Parathyroid adenoma (tissue), 2 donors: Measurements from ENCODE around the gene PLS1.
"Not testable (repeated sequence)": the region's sequence is repeated elsewhere in the genome, so short reads cannot be mapped to it uniquely, and the experiment has no call there.

ENCODE experiments used
- H2AFZ ChIP-seq: fragments of 300-600 bp; sonication (generic); one replicate; pipeline ENCODE4 v1.7.0; 2017; ENCODE audit warnings: antibody characterized with exemption, mild to moderate bottlenecking
- H3K27ac ChIP-seq: fragments of 300-600 bp; sonication (generic); one replicate; pipeline ENCODE4 v1.7.0; 2017
- H3K27me3 ChIP-seq: fragments of 300-600 bp; sonication (generic); one replicate; pipeline ENCODE4 v1.7.0; 2017; ENCODE audit warnings: low read length; ENCODE audit not compliant: control insufficient read depth, insufficient read depth
- H3K36me3 ChIP-seq: fragments of 300-600 bp; sonication (generic); one replicate; pipeline ENCODE4 v1.7.0; 2017; ENCODE audit warnings: low read length; ENCODE audit not compliant: control insufficient read depth, insufficient read depth
- H3K4me1 ChIP-seq: fragments of 300-600 bp; sonication (generic); one replicate; pipeline ENCODE4 v1.7.0; 2017; ENCODE audit warnings: control low read depth
- H3K4me2 ChIP-seq: fragments of 300-600 bp; sonication (generic); one replicate; pipeline ENCODE4 v1.7.0; 2017; ENCODE audit warnings: low read length
- H3K4me3 ChIP-seq: fragments of 300-600 bp; sonication (generic); one replicate; pipeline ENCODE4 v1.7.0; 2017; ENCODE audit warnings: low read depth, low read length
- H3K79me2 ChIP-seq: fragments of 300-600 bp; sonication (generic); one replicate; pipeline ENCODE4 v1.7.0; 2017; ENCODE audit warnings: control low read depth
- H3K9ac ChIP-seq: fragments of 300-600 bp; sonication (generic); one replicate; pipeline ENCODE4 v1.7.0; 2017; ENCODE audit warnings: mild to moderate bottlenecking
- H3K9me3 ChIP-seq: fragments of 300-600 bp; sonication (generic); one replicate; pipeline ENCODE4 v1.7.0; 2017; ENCODE audit warnings: low read length; ENCODE audit not compliant: control insufficient read depth
- CTCF ChIP-seq: fragments of 300-600 bp; sonication (generic); IDR thresholded peaks from one replicate; pipeline ENCODE4 v1.7.0; 2017; ENCODE audit warnings: antibody characterized with exemption, mild to moderate bottlenecking
- donor health status: primary hyperparathyroidism.

Gene PLS1, protein sequence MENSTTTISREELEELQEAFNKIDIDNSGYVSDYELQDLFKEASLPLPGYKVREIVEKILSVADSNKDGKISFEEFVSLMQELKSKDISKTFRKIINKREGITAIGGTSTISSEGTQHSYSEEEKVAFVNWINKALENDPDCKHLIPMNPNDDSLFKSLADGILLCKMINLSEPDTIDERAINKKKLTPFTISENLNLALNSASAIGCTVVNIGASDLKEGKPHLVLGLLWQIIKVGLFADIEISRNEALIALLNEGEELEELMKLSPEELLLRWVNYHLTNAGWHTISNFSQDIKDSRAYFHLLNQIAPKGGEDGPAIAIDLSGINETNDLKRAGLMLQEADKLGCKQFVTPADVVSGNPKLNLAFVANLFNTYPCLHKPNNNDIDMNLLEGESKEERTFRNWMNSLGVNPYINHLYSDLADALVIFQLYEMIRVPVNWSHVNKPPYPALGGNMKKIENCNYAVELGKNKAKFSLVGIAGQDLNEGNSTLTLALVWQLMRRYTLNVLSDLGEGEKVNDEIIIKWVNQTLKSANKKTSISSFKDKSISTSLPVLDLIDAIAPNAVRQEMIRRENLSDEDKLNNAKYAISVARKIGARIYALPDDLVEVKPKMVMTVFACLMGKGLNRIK

DNA sequence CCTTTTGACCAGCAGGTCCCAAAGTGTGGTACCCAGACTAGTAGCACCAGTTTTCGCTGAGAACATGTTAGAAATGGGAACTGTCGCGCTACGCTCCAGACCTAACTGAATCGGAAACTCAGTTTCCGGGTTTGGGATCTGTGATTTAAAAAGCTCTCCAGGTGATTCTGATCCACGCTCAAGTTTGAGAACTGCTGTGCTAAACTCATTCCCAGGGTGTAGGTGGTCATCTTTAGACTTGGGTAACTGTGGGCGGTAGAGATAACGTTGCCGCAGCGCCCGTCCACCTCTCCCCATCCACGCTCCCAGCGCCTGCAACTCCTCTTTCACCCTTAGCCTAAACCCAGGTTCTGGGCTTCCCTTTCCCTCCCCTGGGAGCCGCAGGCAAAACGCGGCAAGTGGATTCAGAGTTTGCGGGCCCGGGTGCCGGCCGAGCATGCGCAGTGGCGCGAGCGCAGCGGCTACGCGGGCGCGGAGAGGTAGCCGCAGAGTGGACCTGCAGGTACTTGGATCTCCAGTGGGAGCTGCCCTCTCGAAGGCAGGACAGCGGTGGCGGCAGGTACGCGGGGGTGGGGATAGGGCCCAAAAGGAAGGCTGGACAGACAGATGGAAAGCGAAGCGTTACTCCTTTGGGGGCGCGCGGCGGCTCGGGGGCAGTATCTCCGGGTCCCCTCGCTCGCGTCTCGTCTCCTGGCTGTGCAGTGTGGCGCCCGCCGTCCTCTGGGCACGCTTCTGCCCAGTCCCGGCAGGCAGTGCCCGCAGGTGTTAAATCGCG lies at the start of gene PLS1:
PLS1 (plus strand) TSS at position 443 of the 775 bp plus-strand sequence. CDS start 67,845 bp downstream, outside the sequence.
- Histone ChIP-seq H3K9me3 (no peaks in the 10 kb centered on the region), H3K4me1 (no peaks in the 10 kb centered on the region), H3K9ac (peak within 1 kb of the TSS; percentile 20), H3K4me3 (peak within 1 kb of the TSS; percentile 58), H3K79me2 (peaks cover 2% of the 10 kb centered on the region), H3K27ac (peak within 1 kb of the TSS; percentile 58), H2AFZ (peak within 1 kb of the TSS; percentile 86), H3K36me3 (no peaks in the 10 kb centered on the region), H3K4me2 (peak within 1 kb of the TSS; percentile 64), H3K27me3 (no peaks in the 10 kb centered on the region)
- TF ChIP-seq CTCF: no peak

DNA sequence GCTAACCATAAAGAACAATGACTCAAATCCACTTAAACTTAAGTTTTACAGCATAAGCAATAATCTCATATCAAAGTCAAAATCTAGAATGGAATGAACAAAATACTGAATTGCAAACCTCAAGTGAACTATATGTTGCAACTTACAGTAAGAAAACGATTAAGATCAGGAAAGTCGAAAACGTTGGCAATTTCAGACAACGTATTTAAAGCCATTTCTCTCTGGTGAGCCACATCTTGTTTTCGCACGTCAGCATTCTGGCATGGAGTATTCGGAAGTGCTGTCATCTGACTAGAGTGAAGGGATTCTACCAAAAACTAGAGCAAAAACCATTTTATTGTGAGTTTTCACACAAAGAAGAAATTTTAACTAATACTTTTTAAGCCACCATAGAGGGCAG lies 46.2 kb upstream of the PLS1 start:
- Histone ChIP-seq H3K9me3 (no peaks in the 10 kb centered on the region), H3K27ac (no peak overlapping the region), H3K36me3 (no peaks in the 10 kb centered on the region), H3K9ac (no peak overlapping the region), H3K4me2 (no peak overlapping the region), H3K4me1 (no peaks in the 10 kb centered on the region), H3K4me3 (no peak overlapping the region), H2AFZ (no peak overlapping the region), H3K79me2 (no peaks in the 10 kb centered on the region), H3K27me3 (no peaks in the 10 kb centered on the region)
- no peak for TF ChIP-seq CTCF

GRCh38 chr3:142552579-142552978 lies 43.6 kb upstream of the PLS1 start:
- not testable (repeated sequence) for H3K4me3 ChIP-seq, H3K27ac ChIP-seq, H3K4me2 ChIP-seq, H3K27me3 ChIP-seq, H2AFZ ChIP-seq, H3K9ac ChIP-seq, H3K36me3 ChIP-seq, H3K9me3 ChIP-seq, H3K79me2 ChIP-seq, H3K4me1 ChIP-seq

DNA sequence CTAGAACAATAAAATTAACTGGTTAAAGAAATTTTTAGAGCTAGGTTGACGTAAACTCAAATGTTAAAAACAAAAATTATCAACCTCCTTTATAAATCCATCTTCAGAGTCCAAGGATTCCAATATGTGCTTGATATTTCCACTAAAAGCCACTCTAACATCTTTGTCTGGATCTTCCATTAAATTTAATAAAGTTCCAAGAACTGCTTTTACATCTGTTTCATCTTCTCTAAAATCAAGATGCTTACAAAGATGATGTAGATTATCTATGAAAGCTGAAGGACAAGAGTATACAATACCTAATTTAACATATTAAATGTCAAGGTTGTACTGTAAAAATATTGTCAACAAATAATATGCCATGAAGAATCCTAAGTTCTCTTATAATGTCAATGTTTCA lies 42.5 kb upstream of the PLS1 start:
- Histone ChIP-seq H2AFZ (no peak overlapping the region), H3K36me3 (no peaks in the 10 kb centered on the region)
- TF ChIP-seq CTCF: no peak

GRCh38 chr3:142560118-142560517 lies 36.1 kb upstream of the PLS1 start:
- H3K4me3 ChIP-seq: no peak overlapping the region
- H3K9ac ChIP-seq: no peak overlapping the region
- H3K79me2 ChIP-seq: no peaks in the 10 kb centered on the region
- no peaks in the 10 kb centered on the region for H3K27me3 ChIP-seq
- no peak for TF ChIP-seq CTCF
- H3K9me3 ChIP-seq: no peaks in the 10 kb centered on the region
- H2AFZ ChIP-seq: no peak overlapping the region
- no peaks in the 10 kb centered on the region for H3K36me3 ChIP-seq
- H3K27ac ChIP-seq: no peak overlapping the region
- no peaks in the 10 kb centered on the region for H3K4me1 ChIP-seq
- no peak overlapping the region for H3K4me2 ChIP-seq

More for the DNA sequence above, 42.5 kb upstream of the PLS1 start:
- Histone ChIP-seq H3K9me3 (no peaks in the 10 kb centered on the region), H3K79me2 (no peaks in the 10 kb centered on the region), H3K27me3 (no peaks in the 10 kb centered on the region), H3K27ac (no peak overlapping the region), H3K4me3 (no peak overlapping the region), H3K9ac (no peak overlapping the region), H3K4me2 (no peak overlapping the region), H3K4me1 (no peaks in the 10 kb centered on the region)
